AG04450 (cell line): ENCODE results near the gene INTS3. TPM values are rescaled to one million over a fixed set of nuclear protein-coding genes. Genes with fewer than 3 reads are reported as not detected.
A peak's percentile ranks its signal among the peaks of the same experiment; 100 is the strongest.

Experiments used
- CTCF ChIA-PET: fragments of 300-600, 350-600 bp; formaldehyde crosslinking; extraction: SDS; loops from one replicate; lab custom pipeline; 2022; ENCODE audit warnings: antibody characterized with exemption, inconsistent platforms; lab: Charles Lee
- POLR2A ChIA-PET: fragments of 350-600 bp; formaldehyde crosslinking; extraction: SDS; loops from one replicate; lab custom pipeline; 2021; ENCODE audit warnings: antibody characterized with exemption, inconsistent platforms; lab: Yijun Ruan, JAX
- DNase-seq: peaks from one replicate; pipeline ENCODE4 v3.0.0-alpha.2; 2011; ENCODE audit warnings: low read depth, low spot score
- H3K27ac ChIP-seq: one replicate; pipeline ENCODE4 v1.5.1; 2012; ENCODE audit warnings: low read depth, low read length, control low read depth
- H3K27me3 ChIP-seq: one replicate; pipeline ENCODE4 v1.6.0; 2012; ENCODE audit warnings: low read length; ENCODE audit not compliant: control insufficient read depth, insufficient read depth
- H3K4me3 ChIP-seq: 2 replicates; pipeline ENCODE4 v1.5.1; 2011; ENCODE audit warnings: mild to moderate bottlenecking, low read depth, low read length, control low read depth
- H3K9me3 ChIP-seq: 2 replicates; pipeline ENCODE4 v1.5.1; 2012; ENCODE audit warnings: low read length; ENCODE audit not compliant: control insufficient read depth, insufficient read depth
- polyA plus RNA-seq: library from polyadenylated mRNA; depleted of rRNA; stranded (reverse); fragments of >200 nt; gene quantifications from 2 replicates; pipeline ENCODE4 v1.2.3, GENCODE V29; 2011
- TF ChIP-seq, protein P1 (sequence below): IDR thresholded peaks from 2 replicates; pipeline ENCODE4 v1.5.1; 2011; ENCODE audit warnings: low read depth, low read length, control low read depth, inconsistent platforms

Gene INTS3
- polyA plus RNA-seq, 1 experiment, result 45.1 TPM

DNA sequence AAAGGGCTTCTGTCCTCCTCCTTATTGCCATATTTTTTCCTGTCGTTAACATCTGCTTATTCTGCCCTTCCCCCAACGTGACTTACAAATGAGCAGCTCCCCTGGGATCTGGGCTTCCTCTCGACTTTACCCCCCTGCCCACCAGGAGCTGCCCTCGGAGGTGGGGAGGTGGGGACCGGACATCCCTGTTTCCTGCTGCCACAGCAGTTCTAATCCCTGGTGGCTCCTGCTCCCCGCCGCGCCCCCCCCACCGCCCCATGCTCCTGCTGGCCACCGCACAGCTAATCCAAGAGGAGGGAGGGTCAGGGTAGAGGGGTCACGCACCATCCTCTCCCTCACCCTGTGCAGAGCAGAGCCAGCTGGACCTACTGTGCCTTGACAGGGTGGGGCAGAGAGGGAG is 42.9 kb downstream of the INTS3 start:
- CTCF ChIA-PET, result interaction anchor here (0.9 kb wide), 1 partner anchor 216 kb away, joined by 3 read pairs; no protein-coding TSS in a partner anchor
- H3K27me3 ChIP-seq, result no peaks in the 10 kb centered on the region
- DNase-seq, result no peak
- POLR2A ChIA-PET, result no interaction called here
- TF ChIP-seq, protein P1, sequence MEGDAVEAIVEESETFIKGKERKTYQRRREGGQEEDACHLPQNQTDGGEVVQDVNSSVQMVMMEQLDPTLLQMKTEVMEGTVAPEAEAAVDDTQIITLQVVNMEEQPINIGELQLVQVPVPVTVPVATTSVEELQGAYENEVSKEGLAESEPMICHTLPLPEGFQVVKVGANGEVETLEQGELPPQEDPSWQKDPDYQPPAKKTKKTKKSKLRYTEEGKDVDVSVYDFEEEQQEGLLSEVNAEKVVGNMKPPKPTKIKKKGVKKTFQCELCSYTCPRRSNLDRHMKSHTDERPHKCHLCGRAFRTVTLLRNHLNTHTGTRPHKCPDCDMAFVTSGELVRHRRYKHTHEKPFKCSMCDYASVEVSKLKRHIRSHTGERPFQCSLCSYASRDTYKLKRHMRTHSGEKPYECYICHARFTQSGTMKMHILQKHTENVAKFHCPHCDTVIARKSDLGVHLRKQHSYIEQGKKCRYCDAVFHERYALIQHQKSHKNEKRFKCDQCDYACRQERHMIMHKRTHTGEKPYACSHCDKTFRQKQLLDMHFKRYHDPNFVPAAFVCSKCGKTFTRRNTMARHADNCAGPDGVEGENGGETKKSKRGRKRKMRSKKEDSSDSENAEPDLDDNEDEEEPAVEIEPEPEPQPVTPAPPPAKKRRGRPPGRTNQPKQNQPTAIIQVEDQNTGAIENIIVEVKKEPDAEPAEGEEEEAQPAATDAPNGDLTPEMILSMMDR, result no peak
- H3K27ac ChIP-seq, result no peak overlapping the region
- no peaks in the 10 kb centered on the region; the same call in 1 of the 2 replicates for H3K9me3 ChIP-seq
- no peak overlapping the region for H3K4me3 ChIP-seq

DNA sequence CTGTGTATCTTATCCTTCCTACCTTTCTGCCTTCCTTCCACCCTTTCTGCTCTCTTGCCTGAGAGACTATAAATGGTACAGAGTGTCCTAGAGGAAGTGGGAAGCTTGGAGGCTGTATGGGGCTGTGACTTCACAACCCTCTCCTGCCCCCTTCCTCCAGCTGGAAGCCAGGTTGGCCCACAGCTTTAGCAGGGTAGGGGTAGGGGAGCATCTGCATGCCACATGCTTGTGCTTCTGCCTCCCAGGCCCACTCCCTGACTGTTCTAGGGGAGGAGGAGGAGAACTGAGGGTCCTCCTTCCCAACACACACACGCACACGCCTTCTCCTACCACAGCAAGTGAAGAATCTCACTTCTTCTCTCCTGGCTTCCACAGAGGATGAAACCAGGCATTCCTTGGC is 43.4 kb downstream of the INTS3 start:
- Histone ChIP-seq H3K27me3 (no peaks in the 10 kb centered on the region), H3K9me3 (no peaks in the 10 kb centered on the region; the same call in 1 of the 2 replicates), H3K4me3 (no peak overlapping the region), H3K27ac (no peak overlapping the region)
- CTCF ChIA-PET, result interaction anchor here (0.7 to 0.9 kb wide), 3 partner anchors 205 to 224 kb away, joined by 3 to 8 read pairs (median 7); no protein-coding TSS in a partner anchor
- TF ChIP-seq, protein P1, result no peak
- no peak for DNase-seq
- POLR2A ChIA-PET, result no interaction called here

GRCh38 chr1:153771841-153772593 is 44.2 kb downstream of the INTS3 start:
- POLR2A ChIA-PET, result no interaction called here
- TF ChIP-seq, protein P1, result peak; percentile 48
- Histone ChIP-seq H3K27me3 (no peaks in the 10 kb centered on the region), H3K4me3 (no peak overlapping the region), H3K27ac (no peak overlapping the region), H3K9me3 (no peaks in the 10 kb centered on the region; the same call in 1 of the 2 replicates)
- CTCF ChIA-PET, result interaction anchor here (0.5 to 4.2 kb wide), 8 partner anchors 8 to 420 kb away, joined by 3 to 16 read pairs (median 3); partner anchors contain the start of gene RAB13
- DNase-seq, result no peak

DNA sequence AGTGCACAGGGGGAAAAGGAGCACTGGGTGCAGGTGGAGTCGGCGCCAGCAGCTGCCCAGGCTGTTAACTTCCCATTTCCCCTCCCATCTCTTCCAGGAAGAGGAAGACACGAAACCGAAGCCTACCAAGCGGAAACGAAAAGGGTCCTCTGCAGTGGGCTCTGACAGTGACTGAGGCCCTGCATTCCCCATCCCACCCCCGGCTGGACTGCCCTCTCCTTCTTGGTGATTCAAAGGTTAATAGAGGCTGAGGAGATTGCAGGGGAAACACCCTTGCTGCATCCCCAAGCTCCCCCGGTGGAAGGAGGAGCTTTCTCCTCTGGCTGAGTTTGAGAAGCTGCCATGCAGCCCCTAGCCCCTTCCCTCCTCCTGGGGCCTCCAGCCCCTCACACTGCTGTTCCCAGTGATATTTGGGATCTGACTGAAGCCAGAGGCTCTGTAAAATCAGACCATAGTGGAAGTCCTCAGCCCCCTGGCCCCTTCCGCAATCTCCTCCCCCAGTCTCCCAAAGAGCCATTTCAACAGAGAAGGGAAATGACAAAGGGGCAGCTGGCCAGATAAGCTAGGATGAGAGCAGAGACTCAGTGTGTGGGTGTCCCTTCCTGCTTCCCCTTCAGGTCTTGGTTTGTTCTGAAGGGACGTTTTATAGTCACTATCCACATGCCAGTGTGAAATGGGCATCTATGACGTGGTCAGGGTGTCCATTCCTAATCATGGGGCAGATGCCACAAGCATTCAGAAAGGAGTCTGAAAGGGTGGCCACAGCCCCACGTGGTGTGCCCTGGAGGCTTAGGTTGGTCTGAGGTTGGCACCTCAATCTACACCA is 45.5 kb downstream of the INTS3 start:
- H3K27me3 ChIP-seq, result no peaks in the 10 kb centered on the region
- no peak for DNase-seq
- H3K27ac ChIP-seq, result no peak overlapping the region
- no peak overlapping the region for H3K4me3 ChIP-seq
- ChIA-PET POLR2A (interaction anchor here (1.5 kb wide), 1 partner anchor 10 kb away, joined by 6 read pairs; no protein-coding TSS in a partner anchor), CTCF (interaction anchor here (1.0 to 4.2 kb wide), 2 partner anchors 96 to 214 kb away, joined by 3 to 16 read pairs; partner anchors contain the start of gene RAB13)
- TF ChIP-seq, protein P1, result no peak
- H3K9me3 ChIP-seq, result no peaks in the 10 kb centered on the region; the same call in 1 of the 2 replicates
